22Rv1 (cell line): ENCODE data around the gene TUT4.

Experiments used
- CTCF ChIP-seq: fragments of 450-650 bp; IDR thresholded peaks from 2 replicates; pipeline ENCODE4 v1.5.1; 2017; ENCODE audit warnings: mild to moderate bottlenecking
- ZFX ChIP-seq: fragments of 450-650 bp; IDR thresholded peaks from 2 replicates; pipeline ENCODE4 v1.6.1; 2017; ENCODE audit warnings: antibody characterized with exemption, borderline replicate concordance

GRCh38 chr1:52460694-52461093, 92.2 kb downstream of the TUT4 start:
- no peak for TF ChIP-seq CTCF
- no peak for TF ChIP-seq ZFX
